ENCODE results near the gene SPEG. TPM values are rescaled to one million over a fixed set of nuclear protein-coding genes. Genes with fewer than 3 reads are reported as not detected.

The SPEG gene
- total and polyA plus RNA-seq, 2 of the 8 experiments (the other 6 are each of a cell fraction or from before 2014, with no cell fraction given), result 19.9 to 32.0 TPM

DNA sequence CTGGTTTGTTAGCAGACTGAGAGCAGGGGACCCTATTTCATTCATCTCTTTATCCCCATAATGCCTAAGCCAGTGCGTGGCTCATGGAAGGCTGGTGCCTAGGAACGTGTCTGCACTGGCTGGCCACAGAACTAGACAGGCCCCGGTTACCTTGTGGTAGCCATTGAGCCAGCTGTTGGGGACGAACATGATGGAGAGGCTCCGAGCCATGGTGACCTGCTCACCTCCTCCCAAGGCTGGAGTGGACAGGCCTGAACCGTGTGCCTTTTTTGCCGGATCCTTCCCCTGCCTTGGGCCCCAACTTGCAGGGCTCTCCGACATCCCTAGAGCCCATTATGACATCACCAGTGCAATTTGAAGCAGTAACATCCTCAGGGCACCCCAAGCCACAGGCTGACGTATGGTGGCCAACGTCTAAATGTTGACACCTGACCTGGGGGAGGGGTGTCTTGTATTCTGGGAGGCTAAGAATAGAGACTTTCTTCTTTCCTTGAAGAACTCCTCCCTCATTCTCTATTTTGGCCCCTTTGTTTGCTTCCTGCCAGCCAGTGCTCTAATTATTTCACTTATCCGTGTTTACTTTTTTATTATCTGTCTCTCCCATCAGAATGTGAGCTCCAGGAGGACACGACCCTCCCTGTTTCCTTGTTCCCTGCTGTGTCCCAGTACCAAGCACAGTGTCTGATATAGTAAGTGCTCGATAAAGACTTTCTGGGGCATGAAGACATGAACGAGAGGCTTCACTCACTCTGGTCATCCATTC, 34.7 kb upstream of the SPEG start:
- Histone ChIP-seq H2AFZ (ENCODE audit: low read length) (no peak overlapping the region), H2BK5ac (ENCODE audit: low read depth, low read length) (no peak overlapping the region), H3K36me3 (ENCODE audit: control insufficient read depth in 2 of 4, insufficient read depth in 4 of 4, low read length in 3 of 4) (no peaks in the 10 kb centered on the region), H4K20me1 (replicated peaks in 1 of 2; ENCODE audit: control insufficient read depth in 1 of 2, insufficient read depth in 2 of 2, low read length in 2 of 2) (no peaks in the 10 kb centered on the region), H3K9ac (replicated peaks in 1 of 4; ENCODE audit: extremely low read depth in 1 of 4, low read depth in 3 of 4, low read length in 3 of 4) (no peak overlapping the region), H3K79me2 (ENCODE audit: control insufficient read depth in 1 of 2, insufficient read depth in 2 of 2, low read length in 2 of 2) (no peaks in the 10 kb centered on the region), H3K4me1 (replicated peaks in 1 of 4; ENCODE audit: control insufficient read depth in 3 of 4, insufficient read depth in 4 of 4, low read length in 3 of 4) (peaks cover 3 to 19% (median 7%) of the 10 kb centered on the region in 4 experiments; a peak in 6 of 7 replicates), H3K14ac (ENCODE audit: insufficient read length) (no peak overlapping the region), H4K91ac (replicated peaks; ENCODE audit: insufficient read length, low read length) (no peak overlapping the region), H4K8ac (ENCODE audit: extremely low read depth, insufficient read depth, low read length) (no peak overlapping the region; the same call in 1 of the 2 replicates), H3K56ac (replicated peaks; ENCODE audit: insufficient read length, low read depth, low read length) (no peak overlapping the region), H4K5ac (ENCODE audit: insufficient read length, low read depth, low read length) (no peak overlapping the region), H3K9me3 (ENCODE audit: insufficient read depth in 2 of 2, low read depth in 1 of 2, low read length in 1 of 2) (no peaks in the 10 kb centered on the region), H3K4me2 (ENCODE audit: insufficient read depth in 1 of 2, low read depth in 2 of 2, low read length in 2 of 2) (no peak overlapping the region), H3K23ac (ENCODE audit: insufficient read length) (no peak overlapping the region), H2BK20ac (ENCODE audit: low read length) (0 out of 2 replicates have a peak overlapping the region, but pooled peaks have one; percentile 34), H2BK12ac (ENCODE audit: low read depth, low read length) (no peak overlapping the region), H2AK5ac (ENCODE audit: low read depth, low read length) (no peak overlapping the region), H3K18ac (ENCODE audit: extremely low read depth, low read length) (no peak overlapping the region), H2BK120ac (replicated peaks; ENCODE audit: low read depth, low read length) (no peak overlapping the region), H3K4ac (replicated peaks; ENCODE audit: insufficient read length, low read depth, low read length) (no peak overlapping the region), H3K23me2 (ENCODE audit: low read depth, low read length) (no peaks in the 10 kb centered on the region), H3K27me3 (replicated peaks in 1 of 4; ENCODE audit: control insufficient read depth in 3 of 4, extremely low read depth in 1 of 4, insufficient read depth in 3 of 4, low read length in 3 of 4) (no peaks in the 10 kb centered on the region; a peak in 1 of 7 replicates), H2BK15ac (ENCODE audit: low read length) (no peak overlapping the region), H3K27ac (ENCODE audit: low read depth, low read length) (no peak overlapping the region), H3K4me3 (ENCODE audit: extremely low read depth in 1 of 4, insufficient read depth in 2 of 4, low read depth in 3 of 4, low read length in 4 of 4) (no peak overlapping the region), H3K79me1 (ENCODE audit: low read depth, low read length) (no peaks in the 10 kb centered on the region)
- DNase-seq (ENCODE audit: low read depth in 1 of 2, low spot score in 2 of 2) (no peak), FAIRE-seq (no peak)
- ChIA-PET CTCF (ENCODE audit: partially characterized antibody) (interaction anchor here (0.9 to 13.0 kb wide), 9 partner anchors 9 to 127 kb away, joined by 3 to 407 read pairs (median 73); partner anchors contain the start of genes DES, DNPEP and SPEG), POLR2A (ENCODE audit: partially characterized antibody) (no interaction called here)
- WGBS, 2 experiments (ENCODE audit: extremely low coverage in 1 of 2, insufficient coverage in 1 of 2, insufficient read length in 1 of 2, insufficient replicate concordance in 2 of 2, low coverage in 1 of 2, low lambda C conversion rate in 2 of 2, missing lambda C conversion rate in 1 of 2), result 79% methylated on average over 14 of the region's 14 CpGs; no CpG with 5 or more reads in 1 of the 2 experiments
- TF ChIP-seq RAD21 (IDR thresholded peaks at IDR 0.05 in 1 of 2, conservative IDR thresholded peaks at IDR 0.05 in 1 of 2; ENCODE audit: low read depth in 2 of 2, low read length in 2 of 2) (no peak), POU5F1 (IDR thresholded peaks at IDR 0.05; ENCODE audit: low read depth, low read length) (no peak), KDM5A (IDR thresholded peaks at IDR 0.05; ENCODE audit: low read length) (no peak), GTF2F1 (IDR thresholded peaks at IDR 0.05; ENCODE audit: borderline replicate concordance, low read depth, low read length) (no peak), TCF12 (IDR thresholded peaks at IDR 0.05; ENCODE audit: low read depth, low read length) (no peak), PHF8 (conservative IDR thresholded peaks at IDR 0.05; ENCODE audit: low read depth, low read length) (no peak), EP300 (IDR thresholded peaks at IDR 0.05; ENCODE audit: borderline replicate concordance in 1 of 2, low read depth in 2 of 2, low read length in 2 of 2) (no peak), EZH2 (IDR thresholded peaks at IDR 0.05; ENCODE audit: low read depth, low read length, severe bottlenecking) (no peak), HDAC2 (IDR thresholded peaks at IDR 0.05; ENCODE audit: borderline replicate concordance in 1 of 2, low read depth in 2 of 2, low read length in 2 of 2) (no peak), ZNF274 (IDR thresholded peaks at IDR 0.05; ENCODE audit: borderline replicate concordance, extremely low read depth, low read length) (no peak)
